ENCODE measurements around the gene SCAF8.

GRCh38 chr6:154805288-154805911 lies 72.2 kb downstream of the SCAF8 start:
- TF ChIP-seq POLR2A (IDR thresholded peaks at IDR 0.05; ENCODE audit: low read depth, low read length) (no peak), POLR2AphosphoS5 (IDR thresholded peaks at IDR 0.05; ENCODE audit: low read depth, low read length) (no peak), TAF1 (IDR thresholded peaks at IDR 0.05; ENCODE audit: low read depth, low read length) (no peak), SPI1 (IDR thresholded peaks at IDR 0.05; ENCODE audit: low read depth, low read length) (no peak), POU2F2 (IDR thresholded peaks at IDR 0.05; ENCODE audit: low read depth, low read length) (no peak)
